T47D (cell line): ENCODE results near the gene ADAMTS8.

ENCODE experiments used
- DNase-seq, 2 experiments: peaks; one replicate each; pipeline versions ENCODE4 v3.0.0 to v3.0.0-alpha.2; 2011 to 2012; ENCODE audit warnings: low read depth in 1 of 2, low spot score in 1 of 2
- JUND ChIP-seq: IDR thresholded peaks from 2 replicates; pipeline ENCODE4 v1.6.1; 2012; ENCODE audit warnings: low read depth
- in situ Hi-C: cut with HindIII; loops from 2 replicates; pipeline ENCODE4 v1.10.0; 2016; ENCODE audit warnings: low sequenced_read_pairs, low pct_unique_long_range_greater_than_20kb

ADAMTS8 gene

GRCh38 chr11:130431331-130431773 lies 2.9 kb upstream of the ADAMTS8 start:
- TF ChIP-seq JUND: no peak
- DNase-seq: peak; percentile 84 to 92
- in situ Hi-C loops: loop anchor here (25.0 kb wide), 1 partner anchor 431 kb away; no protein-coding TSS in a partner anchor

GRCh38 chr11:130429983-130430382 lies 1.6 kb upstream of the ADAMTS8 start:
- TF ChIP-seq JUND: no peak
- DNase-seq: peak in 1 of 2 experiments; percentile 63
- in situ Hi-C loops: loop anchor here (25.0 kb wide), 1 partner anchor 432 kb away; no protein-coding TSS in a partner anchor

DNA sequence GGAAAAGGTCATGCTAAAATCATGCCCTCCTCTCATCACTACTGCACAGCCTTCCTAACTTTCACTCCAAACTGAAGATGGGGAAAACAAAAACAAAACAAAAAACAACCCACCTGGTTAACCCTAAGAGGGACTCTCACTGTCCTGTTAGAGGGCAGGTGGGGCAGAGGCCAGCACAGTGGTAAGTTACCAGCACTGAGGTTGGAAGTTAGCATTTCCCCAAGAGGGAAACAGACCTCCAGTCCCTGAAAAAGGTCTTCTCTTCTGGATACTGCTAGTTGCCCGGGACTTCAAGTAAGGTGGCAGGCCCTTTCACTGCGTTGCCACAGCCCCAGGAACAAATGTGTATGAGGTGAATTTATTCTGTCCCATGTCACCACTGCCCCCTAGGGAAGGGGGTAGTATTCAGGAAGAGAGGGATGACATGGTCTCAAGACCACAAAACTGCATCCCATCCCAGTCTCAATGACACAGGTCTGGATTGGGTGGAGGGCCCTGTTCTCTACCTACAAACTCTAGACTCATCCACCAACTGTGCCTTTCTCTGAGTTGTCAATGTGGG lies 792 bp upstream of the ADAMTS8 start:
- no peak for DNase-seq
- in situ Hi-C loops: loop anchor here (25.0 kb wide), 1 partner anchor 433 kb away; no protein-coding TSS in a partner anchor
- no peak for TF ChIP-seq JUND

DNA sequence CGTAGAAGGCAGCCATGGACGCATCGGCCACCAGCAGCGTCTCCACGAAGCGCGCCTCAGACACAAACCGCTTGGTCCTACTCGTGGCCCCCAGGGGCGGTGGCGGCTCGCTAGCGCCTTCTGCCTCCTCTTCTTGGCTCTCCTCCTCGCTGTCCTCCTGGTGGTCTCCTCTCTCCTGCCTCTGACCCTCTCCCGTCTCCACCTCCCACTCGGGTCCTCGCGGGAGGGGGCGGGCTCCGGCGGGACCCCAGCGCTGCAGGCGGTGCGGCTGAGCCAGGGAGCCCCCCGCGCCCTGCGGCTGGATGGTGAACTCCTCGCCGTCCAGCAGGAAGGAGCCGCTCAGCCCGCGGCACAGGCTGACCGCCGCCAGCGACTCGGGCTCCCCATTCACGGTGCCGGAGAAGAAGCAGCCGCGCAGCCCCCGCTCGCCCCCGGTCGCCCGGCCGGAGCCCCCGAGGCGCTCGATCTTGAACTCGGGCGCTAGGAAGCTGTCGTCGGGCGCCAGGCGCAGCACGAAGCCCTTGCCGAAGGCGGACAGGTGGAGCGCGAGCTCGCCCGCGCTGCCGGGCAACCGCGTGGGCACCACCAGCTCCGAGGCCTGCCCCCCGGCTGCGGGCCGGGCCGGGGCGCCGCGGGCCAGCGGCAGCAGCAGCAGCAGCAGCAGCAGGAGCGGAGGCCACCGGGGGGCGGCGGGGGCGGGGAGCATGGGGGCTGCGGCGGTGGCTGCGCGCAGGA lies 661 bp downstream of the ADAMTS8 start:
- DNase-seq: no peak
- in situ Hi-C loops: loop anchor here (25.0 kb wide), 1 partner anchor 435 kb away; no protein-coding TSS in a partner anchor
- TF ChIP-seq JUND: no peak

DNA sequence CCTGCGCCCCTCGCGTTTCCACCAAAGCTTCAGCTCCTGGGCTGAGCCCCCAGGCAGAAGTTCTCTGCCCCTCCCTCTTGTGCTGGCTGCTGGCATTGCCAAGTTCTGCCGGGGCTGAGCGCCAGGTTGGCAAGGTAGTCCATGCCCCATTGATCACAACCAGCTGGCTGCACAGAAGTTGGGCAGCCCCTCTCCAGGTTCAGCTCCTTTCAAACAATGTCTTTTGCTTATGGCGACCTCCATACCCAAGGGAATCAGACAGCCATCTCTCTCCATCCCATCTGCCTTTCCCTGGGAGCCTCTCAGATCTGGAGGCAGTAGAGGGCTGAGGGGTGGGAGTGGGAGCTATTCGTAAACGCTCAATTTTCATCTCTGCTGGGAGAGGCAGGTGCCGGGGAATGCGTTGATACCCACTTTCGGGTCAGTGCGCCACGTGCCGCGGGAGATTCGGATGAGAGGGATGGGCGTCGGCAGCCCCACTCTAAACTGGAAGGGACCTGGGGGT lies 1.5 kb downstream of the ADAMTS8 start:
- in situ Hi-C loops: loop anchor here (25.0 kb wide), 1 partner anchor 435 kb away; no protein-coding TSS in a partner anchor
- DNase-seq: no peak
- no peak for TF ChIP-seq JUND

- TF ChIP-seq JUND: no peak
- no peak for DNase-seq
- in situ Hi-C loops: loop anchor here (25.0 kb wide), 1 partner anchor 436 kb away; no protein-coding TSS in a partner anchor
Observed at GRCh38 chr11:130426223-130426836, 2.1 kb downstream of the ADAMTS8 start.

- TF ChIP-seq JUND: no peak
- no peak for DNase-seq
Observed at GRCh38 chr11:130425156-130425555, 3.3 kb downstream of the ADAMTS8 start.

DNA sequence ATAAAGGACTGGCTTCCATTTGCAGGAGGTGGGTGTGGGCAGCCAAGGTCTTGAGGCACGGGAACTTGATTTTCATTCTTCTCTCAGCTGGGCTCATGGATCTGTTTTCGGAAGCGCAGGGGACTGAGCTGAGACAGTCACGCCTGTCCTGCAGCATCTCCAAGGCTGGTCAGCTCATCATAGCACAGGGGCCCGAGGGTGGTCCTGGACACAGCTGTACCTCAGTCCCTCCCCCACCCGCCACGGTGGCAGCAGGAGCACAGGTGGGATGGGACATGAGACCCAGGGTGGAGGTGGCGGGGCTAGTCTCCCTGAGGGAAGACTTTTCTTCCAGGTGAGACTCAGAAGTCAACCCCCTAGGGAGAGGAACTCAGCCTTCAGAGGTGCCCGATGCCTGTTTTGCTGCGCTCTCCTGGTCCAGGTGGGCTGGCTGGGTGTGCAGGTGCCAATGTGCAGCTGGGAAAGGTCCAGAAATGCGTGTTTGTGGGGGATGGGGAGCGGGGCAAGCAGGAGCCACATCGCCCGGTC lies 3.7 kb downstream of the ADAMTS8 start:
- no peak for DNase-seq
- no peak for TF ChIP-seq JUND
- in situ Hi-C loops: loop anchor here (25.0 kb wide), 1 partner anchor 438 kb away; no protein-coding TSS in a partner anchor

More at GRCh38 chr11:130425156-130425555, 3.3 kb downstream of the ADAMTS8 start:
- in situ Hi-C loops: loop anchor here (25.0 kb wide), 1 partner anchor 437 kb away; no protein-coding TSS in a partner anchor

DNA sequence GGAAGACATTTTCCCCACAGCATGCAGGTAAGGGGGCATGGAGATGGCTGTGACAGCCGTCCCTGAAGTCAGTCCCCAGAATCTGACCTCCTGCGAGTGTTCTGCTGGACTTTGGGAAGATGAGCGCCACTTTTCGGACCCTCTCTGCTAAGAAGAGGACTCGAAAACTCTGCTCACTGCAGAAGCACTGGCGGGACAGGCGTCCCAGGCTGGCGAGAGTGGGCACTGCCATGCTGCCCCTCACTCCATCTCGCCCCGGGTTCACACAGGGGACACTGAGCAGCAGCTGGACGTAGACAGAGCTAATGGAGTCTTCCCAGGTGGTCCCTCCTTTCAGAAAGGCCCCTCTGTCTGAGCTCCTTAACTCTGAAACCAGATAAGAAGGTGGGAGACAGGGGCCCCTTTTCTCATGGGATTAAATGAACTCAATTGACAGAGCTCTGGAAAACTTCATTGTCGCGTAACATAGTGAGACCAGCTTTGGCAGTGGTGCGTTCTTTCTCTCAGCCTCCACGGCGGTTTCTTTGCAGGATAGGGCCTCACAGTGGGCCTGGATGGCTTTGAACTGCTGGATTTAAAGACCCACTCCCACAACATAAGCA lies 4.8 kb downstream of the ADAMTS8 start:
- in situ Hi-C loops: no loop called here
- no peak for DNase-seq
- no peak for TF ChIP-seq JUND

- in situ Hi-C loops: no loop called here
- no peak for TF ChIP-seq JUND
- DNase-seq: no peak
Observed at GRCh38 chr11:130422251-130422995, 6.0 kb downstream of the ADAMTS8 start.

DNA sequence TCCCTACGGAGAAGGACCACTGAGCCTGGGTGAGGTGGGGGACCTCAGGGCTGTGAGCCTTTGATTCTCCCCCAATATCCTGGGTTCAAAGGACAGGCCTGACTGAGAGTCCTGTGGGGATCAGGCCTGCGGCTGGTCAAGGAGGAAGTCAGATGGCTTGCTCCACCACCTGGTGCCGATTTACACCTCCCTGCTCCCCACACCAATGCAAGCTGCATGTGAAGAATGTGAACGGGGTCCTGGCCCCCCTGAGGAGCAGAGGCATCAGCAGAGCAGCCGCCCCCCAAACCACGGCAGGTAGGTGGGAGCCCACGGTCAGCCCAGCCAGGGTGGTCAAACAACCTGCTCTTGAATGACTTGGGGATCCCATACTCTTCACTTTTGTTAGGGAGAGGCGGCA lies 6.7 kb downstream of the ADAMTS8 start:
- in situ Hi-C loops: no loop called here
- DNase-seq: no peak
- no peak for TF ChIP-seq JUND
